HCT116 (cell line): Measurements from ENCODE around the gene SGSM2. TPM values are rescaled to one million over a fixed set of nuclear protein-coding genes. Genes with fewer than 3 reads are reported as not detected.

Experiments used
- ATAC-seq: fragments of 200-7000 bp; cut with Tn5 transposase; 2 replicates; pipeline ENCODE4 v1.9.1; 2020; ENCODE audit warnings: mild to moderate bottlenecking, moderate library complexity
- BruUV-seq: library from RNA; stranded (reverse); fragments of 400-500 nt; replicated peaks from 2 replicates; lab custom pipeline; 2021; lab: Mats Ljungman, UMichigan
- CTCF ChIA-PET: fragments of 300-600 bp; sonication (Branson Sonifier 250); formaldehyde crosslinking; loops from one replicate; lab custom pipeline; 2021; ENCODE audit warnings: antibody characterized with exemption; lab: Charles Lee
- POLR2A ChIA-PET: fragments of 300-600, 350-600 bp; sonication (Branson Sonifier 250); formaldehyde crosslinking; loops from one replicate; lab custom pipeline; 2021; ENCODE audit warnings: antibody characterized with exemption; lab: Charles Lee
- RAD21 ChIA-PET, 2 experiments: fragments of 300-600 bp; sonication (Branson Sonifier 250); formaldehyde crosslinking; loops; one replicate each; lab custom pipeline; 2023; ENCODE audit warnings: low total read pairs in 2 of 2; ENCODE audit not compliant: uncharacterized antibody in 2 of 2, unreplicated experiment in 2 of 2, low non-redundant PET in 1 of 2; lab: Charles Lee
- DNase-seq: peaks from one replicate; pipeline ENCODE4 v3.0.0-alpha.2; 2010; ENCODE audit warnings: low read depth, low spot score
- H2AFZ ChIP-seq: fragments of 200-600 bp; shearing (Covaris generic), sonication (generic); 2 replicates; pipeline ENCODE4 v1.6.1; 2017; ENCODE audit warnings: low read depth, mixed run types, mixed read lengths, antibody characterized with exemption, low read length; ENCODE audit not compliant: poor library complexity, severe bottlenecking
- H3K27ac ChIP-seq: 2 replicates; pipeline ENCODE4 v1.5.1; 2012; ENCODE audit warnings: low read depth, low read length
- H3K27me3 ChIP-seq: fragments of 200-600 bp; sonication (generic); 2 replicates; pipeline ENCODE4 v1.6.1; 2016; ENCODE audit warnings: mixed run types, low read length, mixed read lengths; ENCODE audit not compliant: insufficient read depth
- H3K36me3 ChIP-seq, 2 experiments: fragments of 200-500 bp in 1 of 2; fragments of 200-600 bp in 1 of 2; sonication (Bioruptor generic) in 1 of 2; sonication (generic) in 1 of 2; 2 replicates each; pipeline versions ENCODE4 v1.5.1 to v1.6.1; 2014 to 2016; ENCODE audit warnings: low read length in 2 of 2, inconsistent platforms in 1 of 2, mixed read lengths in 1 of 2, mixed run types in 1 of 2; ENCODE audit not compliant: insufficient read depth in 2 of 2, control insufficient read depth in 1 of 2
- H3K4me1 ChIP-seq, 2 experiments: fragments of 200-600 bp in 1 of 2; sonication (generic) in 1 of 2; 2 replicates each; pipeline versions ENCODE4 v1.5.1 to v1.6.1; 2012 to 2017; ENCODE audit warnings: low read length in 2 of 2, inconsistent platforms in 1 of 2, mild to moderate bottlenecking in 1 of 2, mixed read lengths in 1 of 2, mixed run types in 1 of 2, moderate library complexity in 1 of 2; ENCODE audit not compliant: insufficient read depth in 2 of 2, control insufficient read depth in 1 of 2
- H3K4me2 ChIP-seq: fragments of 200-600 bp; sonication (generic); 2 replicates; pipeline ENCODE4 v1.6.1; 2017; ENCODE audit warnings: mixed run types, low read length, mixed read lengths
- H3K4me3 ChIP-seq, 2 experiments: fragments of 200-600 bp in 1 of 2; sonication (generic) in 1 of 2; replicated peaks in 1 of 2; 2 replicates each; pipeline ENCODE4 v1.5.1; 2011 to 2016; ENCODE audit warnings: low read length in 2 of 2, control low read depth in 1 of 2, low read depth in 1 of 2, mild to moderate bottlenecking in 1 of 2, mixed read lengths in 1 of 2, mixed run types in 1 of 2
- H3K79me2 ChIP-seq: fragments of 200-600 bp; sonication (generic); 2 replicates; pipeline ENCODE4 v1.6.1; 2017; ENCODE audit warnings: mild to moderate bottlenecking, mixed run types, low read length, moderate library complexity, mixed read lengths; ENCODE audit not compliant: insufficient read depth
- H3K9ac ChIP-seq: fragments of 200-600 bp; sonication (generic); 2 replicates; pipeline ENCODE4 v1.6.1; 2016; ENCODE audit warnings: low read length, mixed read lengths
- H3K9me2 ChIP-seq: fragments of 200-600 bp; sonication (generic), shearing (Covaris generic); 2 replicates; pipeline ENCODE4 v1.6.1; 2017; ENCODE audit warnings: mixed run types, mild to moderate bottlenecking, moderate library complexity; ENCODE audit not compliant: insufficient read depth
- H3K9me3 ChIP-seq, 2 experiments: fragments of 200-500 bp in 1 of 2; fragments of 200-600 bp in 1 of 2; sonication (Bioruptor generic) in 1 of 2; sonication (generic) in 1 of 2; 2 replicates each; pipeline ENCODE4 v1.6.1; 2014 to 2017; ENCODE audit warnings: low read length in 2 of 2, mixed read lengths in 2 of 2, inconsistent platforms in 1 of 2, low read depth in 1 of 2, mild to moderate bottlenecking in 1 of 2, mixed run types in 1 of 2, moderate library complexity in 1 of 2; ENCODE audit not compliant: control insufficient read depth in 1 of 2, insufficient read depth in 1 of 2
- H4K20me1 ChIP-seq: fragments of 200-600 bp; sonication (generic), shearing (Covaris generic); 2 replicates; pipeline ENCODE4 v1.6.1; 2017; ENCODE audit warnings: mixed run types, mild to moderate bottlenecking, moderate library complexity; ENCODE audit not compliant: insufficient read depth
- CTCF ChIP-seq, 3 experiments: fragments of 200-600 bp in 1 of 3; sonication (generic) in 1 of 3; IDR thresholded peaks in 2 of 3; conservative IDR thresholded peaks in 1 of 3; 2 replicates each; pipeline ENCODE4 v1.5.1; 2012 to 2017; ENCODE audit warnings: low read depth in 2 of 3, low read length in 2 of 3, antibody characterized with exemption in 1 of 3, borderline replicate concordance in 1 of 3, control low read depth in 1 of 3, mild to moderate bottlenecking in 1 of 3, mixed read lengths in 1 of 3, mixed run types in 1 of 3, moderate library complexity in 1 of 3; ENCODE audit not compliant: insufficient read depth in 1 of 3
- ELF1 ChIP-seq: IDR thresholded peaks from 2 replicates; pipeline ENCODE4 v1.6.1; 2012; ENCODE audit warnings: low read depth, borderline replicate concordance
- EZH2phosphoT487 ChIP-seq: fragments of 200-600 bp; IDR thresholded peaks from 2 replicates; pipeline ENCODE4 v1.6.1; 2018; ENCODE audit warnings: antibody characterized with exemption, borderline replicate concordance
- FOSL1 ChIP-seq: IDR thresholded peaks from 2 replicates; pipeline ENCODE4 v1.6.1; 2012; ENCODE audit warnings: low read depth
- JUND ChIP-seq: IDR thresholded peaks from 2 replicates; pipeline ENCODE4 v1.6.1; 2012
- POLR2A ChIP-seq: IDR thresholded peaks from 2 replicates; pipeline ENCODE4 v1.7.0; 2011; ENCODE audit warnings: borderline replicate concordance; ENCODE audit not compliant: insufficient read depth, insufficient read length; ENCODE audit errors: extremely low read depth
- POLR2AphosphoS5 ChIP-seq: IDR thresholded peaks from 2 replicates; pipeline ENCODE4 v1.6.1; 2011; ENCODE audit warnings: mild to moderate bottlenecking, low read depth, low read length, moderate library complexity
- RAD21 ChIP-seq: IDR thresholded peaks from 2 replicates; pipeline ENCODE4 v1.6.1; 2012; ENCODE audit warnings: low read depth, mild to moderate bottlenecking
- SIN3A ChIP-seq: IDR thresholded peaks from 2 replicates; pipeline ENCODE4 v1.6.1; 2012; ENCODE audit warnings: low read depth
- SP1 ChIP-seq: IDR thresholded peaks from 2 replicates; pipeline ENCODE4 v1.6.1; 2012; ENCODE audit warnings: low read depth
- SRF ChIP-seq: IDR thresholded peaks from 2 replicates; pipeline ENCODE4 v1.6.1; 2012; ENCODE audit warnings: low read depth
- TCF7L2 ChIP-seq: IDR thresholded peaks from 2 replicates; pipeline ENCODE4 v1.7.0; 2011; ENCODE audit warnings: borderline replicate concordance, inconsistent platforms; ENCODE audit not compliant: insufficient read depth, insufficient read length; ENCODE audit errors: extremely low read depth
- YY1 ChIP-seq: IDR thresholded peaks from 2 replicates; pipeline ENCODE4 v1.6.1; 2011; ENCODE audit warnings: low read length, low read depth, moderate library complexity, mild to moderate bottlenecking; ENCODE audit not compliant: insufficient replicate concordance; ENCODE audit errors: extremely low read depth
- ZFX ChIP-seq: fragments of 450-650 bp; IDR thresholded peaks from 2 replicates; pipeline ENCODE4 v1.6.1; 2017
- ZNF274 ChIP-seq: fragments of 200-500 bp; sonication (Bioruptor generic); IDR thresholded peaks from 2 replicates; pipeline ENCODE4 v1.6.1; 2014; ENCODE audit warnings: mild to moderate bottlenecking, low read depth, low read length, inconsistent platforms
- intact Hi-C: fragments of 100-400 bp; cut with micrococcal nuclease; formaldehyde crosslinking; loops from 2 replicates; pipeline ENCODE4 v1.10.0; 2022
- total RNA-seq: library from RNA; stranded (reverse); gene quantifications from one replicate; pipeline ENCODE4 v1.2.1, GENCODE V29; 2021; ENCODE audit not compliant: unreplicated experiment
- TF ChIP-seq, protein P1 (sequence below): IDR thresholded peaks from 2 replicates; pipeline ENCODE4 v1.6.1; 2012; ENCODE audit warnings: low read depth
- TF ChIP-seq, protein P2 (sequence below): IDR thresholded peaks from 2 replicates; pipeline ENCODE4 v1.6.1; 2012

SGSM2 gene
- total RNA-seq, 1 experiment from 2014 or later, result 68.1 TPM

DNA sequence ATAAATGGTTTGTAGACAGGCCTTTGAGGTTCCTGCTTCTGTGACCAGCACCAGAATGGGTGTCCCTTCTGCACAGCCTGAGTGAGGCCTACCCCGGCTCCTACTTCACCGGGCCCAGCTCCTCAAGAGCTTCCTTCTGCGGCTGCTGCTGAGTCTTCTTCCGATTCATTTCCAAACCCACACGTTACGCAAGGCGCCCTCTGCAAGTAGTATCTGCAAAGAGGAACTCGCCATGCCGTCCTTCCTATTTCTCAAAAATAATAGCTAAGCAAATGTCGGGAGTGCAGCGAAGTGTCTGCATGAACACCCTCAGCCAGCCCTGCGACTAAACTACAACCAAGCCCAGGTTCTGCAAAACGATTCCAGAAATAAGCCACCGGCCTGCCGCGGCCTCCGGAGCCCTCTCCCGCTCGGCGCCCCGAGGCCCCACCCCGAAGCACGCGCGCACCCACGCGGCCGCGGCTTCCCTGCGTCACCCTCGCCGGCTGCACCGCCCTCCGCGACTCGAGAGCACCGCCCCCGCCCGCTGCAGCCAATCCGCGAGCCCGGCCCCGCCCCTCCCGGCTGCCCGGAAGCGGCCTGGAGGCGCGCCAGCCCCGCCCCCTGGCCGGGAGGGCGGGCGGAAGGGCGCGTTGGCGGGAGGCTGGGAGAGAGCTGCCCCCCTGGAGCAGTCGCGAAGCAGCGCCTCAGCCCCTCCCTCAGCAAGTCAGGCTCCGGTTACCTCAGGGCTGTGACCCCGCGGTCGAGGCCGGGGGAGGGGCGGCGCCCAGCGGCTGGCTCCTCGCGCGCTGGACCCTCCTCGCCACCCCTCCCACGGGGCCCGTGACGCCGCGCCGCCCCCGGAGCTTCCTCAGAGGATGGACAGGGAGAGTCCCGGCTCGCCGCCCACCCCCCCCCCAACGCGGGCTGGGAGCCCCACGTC is 55.2 kb downstream of the SGSM2 start:
- Histone ChIP-seq H3K36me3 (0 out of 4 replicates have a peak, but pooled peaks cover 0 to 3% of the 10 kb centered on the region in 2 experiments), H3K4me2 (peak overlapping the region; percentile 93), H3K27me3 (no peaks in the 10 kb centered on the region), H2AFZ (no peak overlapping the region), H3K79me2 (peaks cover 45% of the 10 kb centered on the region), H3K27ac (peak overlapping the region; percentile 100), H3K9me3 (no peaks in the 10 kb centered on the region), H4K20me1 (no peaks in the 10 kb centered on the region), H3K4me1 (peaks cover 38 to 75% of the 10 kb centered on the region in 2 experiments), H3K4me3 (peak overlapping the region; percentile 63 to 69), H3K9me2 (no peaks in the 10 kb centered on the region), H3K9ac (peak overlapping the region; percentile 100)
- BruUV-seq, result TSS peak; percentile 76
- ATAC-seq (peak; percentile 66), DNase-seq (peak; percentile 77)
- POLR2A ChIA-PET, result interaction anchor here (0.6 to 2.4 kb wide), 6 partner anchors 9 to 204 kb away, joined by 3 to 12 read pairs (median 6); no protein-coding TSS in a partner anchor
- RAD21 ChIA-PET, result interaction anchor here (0.9 to 1.4 kb wide), 4 partner anchors 9 to 56 kb away, joined by 3 to 4 read pairs (median 3); partner anchors contain the start of gene TSR1 (in 1 of the 2)
- intact Hi-C loops, result loop anchor here (1.0 kb wide), 1 partner anchor 9 kb away; the partner anchor contains the start of gene MNT
- CTCF ChIA-PET, result interaction anchor here (1.4 to 2.8 kb wide), 3 partner anchors 10 to 23 kb away, joined by 4 to 21 read pairs (median 14); no protein-coding TSS in a partner anchor
- TF ChIP-seq SRF (no peak), JUND (no peak), POLR2AphosphoS5 (peak; percentile 56; the same call in 1 of the 2 replicates), SIN3A (no peak), EZH2phosphoT487 (no peak), ELF1 (no peak), FOSL1 (no peak), RAD21 (no peak), POLR2A (peak; percentile 19), SP1 (no peak), ZNF274 (no peak), TCF7L2 (no peak), YY1 (peak; percentile 16), ZFX (peak; percentile 75; the same call in 1 of the 2 replicates), CTCF (IDR thresholded peaks at IDR 0.05 in 2 of 3, conservative IDR thresholded peaks at IDR 0.05 in 1 of 3; ENCODE audit: borderline replicate concordance in 1 of 3, insufficient read depth in 1 of 3, low read depth in 2 of 3, low read length in 2 of 3) (no peak)
- TF ChIP-seq, protein P1, sequence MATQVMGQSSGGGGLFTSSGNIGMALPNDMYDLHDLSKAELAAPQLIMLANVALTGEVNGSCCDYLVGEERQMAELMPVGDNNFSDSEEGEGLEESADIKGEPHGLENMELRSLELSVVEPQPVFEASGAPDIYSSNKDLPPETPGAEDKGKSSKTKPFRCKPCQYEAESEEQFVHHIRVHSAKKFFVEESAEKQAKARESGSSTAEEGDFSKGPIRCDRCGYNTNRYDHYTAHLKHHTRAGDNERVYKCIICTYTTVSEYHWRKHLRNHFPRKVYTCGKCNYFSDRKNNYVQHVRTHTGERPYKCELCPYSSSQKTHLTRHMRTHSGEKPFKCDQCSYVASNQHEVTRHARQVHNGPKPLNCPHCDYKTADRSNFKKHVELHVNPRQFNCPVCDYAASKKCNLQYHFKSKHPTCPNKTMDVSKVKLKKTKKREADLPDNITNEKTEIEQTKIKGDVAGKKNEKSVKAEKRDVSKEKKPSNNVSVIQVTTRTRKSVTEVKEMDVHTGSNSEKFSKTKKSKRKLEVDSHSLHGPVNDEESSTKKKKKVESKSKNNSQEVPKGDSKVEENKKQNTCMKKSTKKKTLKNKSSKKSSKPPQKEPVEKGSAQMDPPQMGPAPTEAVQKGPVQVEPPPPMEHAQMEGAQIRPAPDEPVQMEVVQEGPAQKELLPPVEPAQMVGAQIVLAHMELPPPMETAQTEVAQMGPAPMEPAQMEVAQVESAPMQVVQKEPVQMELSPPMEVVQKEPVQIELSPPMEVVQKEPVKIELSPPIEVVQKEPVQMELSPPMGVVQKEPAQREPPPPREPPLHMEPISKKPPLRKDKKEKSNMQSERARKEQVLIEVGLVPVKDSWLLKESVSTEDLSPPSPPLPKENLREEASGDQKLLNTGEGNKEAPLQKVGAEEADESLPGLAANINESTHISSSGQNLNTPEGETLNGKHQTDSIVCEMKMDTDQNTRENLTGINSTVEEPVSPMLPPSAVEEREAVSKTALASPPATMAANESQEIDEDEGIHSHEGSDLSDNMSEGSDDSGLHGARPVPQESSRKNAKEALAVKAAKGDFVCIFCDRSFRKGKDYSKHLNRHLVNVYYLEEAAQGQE, result no peak
- TF ChIP-seq, protein P2, sequence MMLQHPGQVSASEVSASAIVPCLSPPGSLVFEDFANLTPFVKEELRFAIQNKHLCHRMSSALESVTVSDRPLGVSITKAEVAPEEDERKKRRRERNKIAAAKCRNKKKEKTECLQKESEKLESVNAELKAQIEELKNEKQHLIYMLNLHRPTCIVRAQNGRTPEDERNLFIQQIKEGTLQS, result no peak
